HG03108 (cell line): ENCODE data around the gene RASGRF1.
"Not testable (repeated sequence)": the region's sequence is repeated elsewhere in the genome, so short reads cannot be mapped to it uniquely, and the experiment has no call there.

Experiments
- ATAC-seq: cut with Tn5 transposase; IDR thresholded peaks from one replicate; pipeline ENCODE4 v1.9.1; 2021; ENCODE audit warnings: moderate library complexity; ENCODE audit not compliant: unreplicated experiment

RASGRF1 gene

DNA sequence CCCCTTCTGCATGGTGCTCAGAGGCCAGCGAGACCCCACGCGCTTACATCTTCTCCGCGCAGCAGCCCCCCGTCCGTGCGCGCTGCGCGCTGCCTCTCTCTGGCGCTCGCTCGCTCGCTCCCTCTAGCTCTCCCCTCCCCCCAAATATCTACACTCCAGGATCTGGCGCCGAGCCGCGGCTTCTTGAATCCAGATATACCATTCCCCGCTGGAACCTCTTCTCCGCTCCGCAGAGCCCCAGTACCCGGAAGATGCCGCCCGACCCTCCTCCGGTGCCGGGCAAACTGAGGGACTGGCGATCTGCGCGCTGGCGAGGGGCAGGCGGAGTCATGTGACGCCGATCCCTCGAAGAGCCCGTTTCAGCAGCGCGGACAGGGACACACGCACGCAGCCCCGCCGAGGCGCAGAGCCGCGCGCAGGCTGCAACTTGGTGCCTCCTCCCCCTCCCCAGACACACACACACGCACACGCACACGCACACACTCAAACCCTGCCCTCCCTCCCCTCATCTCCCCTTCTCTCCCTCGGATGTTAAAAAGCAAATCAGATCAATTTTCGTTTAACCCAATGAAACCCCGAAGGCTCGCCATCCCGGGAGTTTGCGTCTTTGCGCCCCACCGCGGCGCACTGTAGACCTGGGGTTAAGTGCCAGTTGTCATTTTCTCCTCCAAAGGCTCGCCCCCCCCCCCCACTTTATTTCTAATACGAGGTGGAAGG is at the start of gene RASGRF1:
TSS of gene RASGRF1 (minus strand) at position 294 of the 717 bp plus-strand sequence. CDS start at position 12, 282 bp downstream.
- no peak for ATAC-seq

GRCh38 chr15:79136434-79137046 is 46.0 kb upstream of the RASGRF1 start:
- no peak for ATAC-seq

- ATAC-seq: no peak
Measured at GRCh38 chr15:79133309-79133708, 42.7 kb upstream of the RASGRF1 start.

DNA sequence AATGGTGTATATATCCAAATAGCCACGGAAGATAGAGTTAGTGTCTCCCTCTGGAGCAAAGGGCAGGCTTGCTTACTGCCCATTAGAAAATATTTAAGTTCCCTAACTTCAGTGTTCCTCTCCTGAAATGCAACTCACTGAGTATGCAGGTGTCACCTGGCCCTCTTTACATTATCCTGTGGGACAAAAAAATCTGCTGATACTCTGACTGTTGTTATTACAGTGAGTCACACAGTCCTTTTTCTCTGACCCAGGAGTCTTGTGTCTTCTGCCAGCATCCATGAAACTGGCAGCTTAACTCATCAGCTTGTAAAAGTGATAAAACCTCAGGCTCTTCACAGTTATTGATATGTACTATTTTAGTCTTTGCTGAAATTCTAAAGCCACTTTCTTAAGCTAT is 42.2 kb upstream of the RASGRF1 start:
- ATAC-seq: no peak

- no peak for ATAC-seq
Measured at GRCh38 chr15:79132361-79132760, 41.8 kb upstream of the RASGRF1 start.

DNA sequence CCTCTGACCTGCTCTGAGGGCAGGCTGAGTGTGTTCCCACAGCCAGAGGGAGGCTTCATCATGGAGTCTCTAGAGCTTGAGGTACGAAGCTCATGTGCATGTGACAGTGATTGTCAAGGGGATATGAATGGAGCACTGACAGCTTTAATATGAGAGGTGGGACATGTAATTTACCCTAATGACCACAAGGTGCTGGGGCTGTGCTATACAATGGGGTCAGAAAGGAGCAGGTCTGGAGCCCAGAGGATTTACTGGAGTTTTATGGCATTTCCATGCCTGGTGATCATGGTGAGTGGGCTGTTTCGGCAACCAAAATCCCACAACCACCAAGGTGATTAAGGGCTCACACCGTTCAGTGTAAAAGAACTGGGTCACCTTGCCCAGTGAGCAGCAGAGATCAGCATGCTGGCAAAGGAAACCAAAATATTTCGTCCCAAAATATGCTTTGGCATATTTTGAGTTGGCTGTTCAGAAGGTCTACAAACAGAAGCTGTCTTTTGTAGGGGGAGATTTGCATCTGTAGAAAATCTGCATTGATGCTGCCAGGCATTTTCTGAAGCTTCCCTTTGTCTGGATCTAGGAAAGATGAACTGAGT is 40.1 kb upstream of the RASGRF1 start:
- no peak for ATAC-seq

DNA sequence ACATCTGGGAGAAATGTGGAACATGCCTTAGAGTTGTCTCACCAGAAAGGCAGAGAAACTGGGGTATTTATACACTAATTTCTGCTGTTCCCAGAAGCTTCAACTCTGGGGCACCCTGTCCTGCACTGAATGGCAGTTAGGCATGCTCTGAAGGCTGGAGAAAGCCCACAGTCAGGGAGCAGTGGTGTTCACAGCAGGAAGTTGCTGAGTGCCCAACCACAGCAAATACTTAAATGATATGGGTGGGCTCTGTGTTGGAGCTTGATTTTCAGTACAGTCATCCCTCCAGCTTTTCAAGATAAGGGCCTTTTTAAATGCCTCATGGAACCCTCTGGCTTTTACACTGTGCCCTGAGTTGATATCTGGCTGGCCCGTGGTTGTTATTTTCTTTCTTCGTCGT is 38.7 kb upstream of the RASGRF1 start:
- no peak for ATAC-seq

GRCh38 chr15:79128556-79128955 is 38.0 kb upstream of the RASGRF1 start:
- ATAC-seq: no peak

- ATAC-seq: no peak
Measured at GRCh38 chr15:79124388-79124787, 33.8 kb upstream of the RASGRF1 start.

DNA sequence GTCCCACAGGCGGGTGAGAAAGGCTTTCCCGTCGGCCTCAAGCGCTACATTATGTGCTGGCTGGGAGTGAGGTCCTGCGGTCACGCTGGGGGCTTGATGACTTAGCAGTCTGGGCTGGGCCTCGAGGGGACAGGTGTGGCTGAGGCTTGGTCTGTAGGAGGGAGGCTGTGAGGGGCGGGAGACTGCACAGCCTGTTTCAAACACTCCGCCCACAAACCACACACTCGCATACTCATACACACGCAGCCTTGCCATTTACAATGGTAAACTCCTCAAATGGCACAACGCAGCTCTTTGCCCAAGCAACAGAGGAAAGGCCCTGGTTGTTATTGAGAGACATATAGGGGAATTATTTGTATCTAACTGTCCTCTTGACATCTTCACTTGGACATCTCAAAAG is 32.4 kb upstream of the RASGRF1 start:
- no peak for ATAC-seq

DNA sequence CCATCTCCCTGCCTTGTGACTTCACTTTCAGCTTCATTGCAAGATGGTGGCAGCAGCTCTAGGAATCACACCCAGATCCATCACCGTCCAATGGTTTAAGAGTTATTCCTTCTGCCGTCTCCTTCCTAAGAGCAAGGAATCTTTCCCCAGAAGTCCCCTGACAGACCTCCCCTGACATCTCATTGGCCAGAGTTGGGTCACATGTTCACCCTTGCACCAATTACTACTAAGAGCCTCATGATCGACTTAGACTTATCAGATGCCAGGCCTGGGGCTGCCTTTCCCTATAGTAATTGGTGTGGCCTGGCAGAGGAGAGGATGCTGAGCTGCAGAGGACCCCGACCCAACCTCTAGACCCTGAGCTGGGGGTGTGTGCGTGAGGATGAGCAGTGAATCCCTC is 31.8 kb upstream of the RASGRF1 start:
- ATAC-seq: no peak

DNA sequence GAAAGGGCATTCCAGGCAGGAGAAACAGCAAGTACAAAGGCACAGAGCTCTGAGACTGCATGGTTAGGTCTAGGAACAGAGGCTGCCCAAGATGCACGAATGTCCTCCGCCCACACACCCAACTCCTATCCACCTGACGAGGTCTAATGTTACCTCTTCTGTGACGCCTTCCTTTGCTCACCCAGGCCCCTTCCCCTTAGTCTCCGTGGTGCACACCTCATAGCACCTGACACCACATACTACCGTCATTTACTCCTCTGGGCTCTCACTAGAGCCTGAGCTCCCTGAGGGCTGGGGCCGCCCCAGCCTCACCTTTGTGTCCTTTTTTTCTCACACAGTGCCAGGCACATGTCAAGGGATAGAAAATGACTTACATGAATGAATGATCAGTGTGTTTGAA is 31.0 kb upstream of the RASGRF1 start:
- ATAC-seq: no peak

DNA sequence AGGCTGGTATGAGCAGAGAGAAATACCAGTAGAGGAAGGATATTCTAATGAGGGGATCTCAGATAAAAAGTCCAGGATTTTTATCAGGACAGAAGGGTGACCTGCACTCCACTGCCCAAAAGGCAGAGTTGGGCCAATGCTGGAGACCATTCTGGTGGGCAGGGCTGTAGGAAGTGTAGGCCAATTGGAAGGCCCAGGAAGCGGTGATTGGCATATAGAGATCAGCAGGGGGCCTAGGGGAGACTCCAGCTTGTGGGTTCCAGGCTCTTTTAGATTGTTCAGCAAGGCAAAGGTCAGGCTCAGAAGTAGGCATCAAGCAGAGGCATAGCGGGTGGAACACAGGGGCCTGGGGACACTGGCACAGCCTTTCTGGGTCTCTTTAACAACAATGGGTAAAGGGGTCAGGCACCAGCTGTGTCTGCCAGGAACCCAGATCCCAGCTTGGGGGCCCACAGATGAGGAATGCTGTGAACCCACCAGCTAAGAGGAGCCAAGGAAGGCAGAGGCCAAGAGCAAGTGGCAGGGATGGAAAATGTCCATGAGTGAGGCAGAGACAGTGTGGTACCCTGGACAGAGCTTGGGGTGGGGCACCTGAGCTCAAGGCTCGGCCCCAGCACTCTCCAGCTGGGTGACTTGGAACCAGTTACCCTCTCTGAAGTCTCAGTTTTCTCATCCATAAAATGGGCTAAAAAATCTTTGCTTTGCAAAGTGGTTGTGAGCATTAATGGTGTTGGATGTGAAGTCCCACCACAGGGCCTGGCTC is 27.0 kb upstream of the RASGRF1 start:
- no peak for ATAC-seq

DNA sequence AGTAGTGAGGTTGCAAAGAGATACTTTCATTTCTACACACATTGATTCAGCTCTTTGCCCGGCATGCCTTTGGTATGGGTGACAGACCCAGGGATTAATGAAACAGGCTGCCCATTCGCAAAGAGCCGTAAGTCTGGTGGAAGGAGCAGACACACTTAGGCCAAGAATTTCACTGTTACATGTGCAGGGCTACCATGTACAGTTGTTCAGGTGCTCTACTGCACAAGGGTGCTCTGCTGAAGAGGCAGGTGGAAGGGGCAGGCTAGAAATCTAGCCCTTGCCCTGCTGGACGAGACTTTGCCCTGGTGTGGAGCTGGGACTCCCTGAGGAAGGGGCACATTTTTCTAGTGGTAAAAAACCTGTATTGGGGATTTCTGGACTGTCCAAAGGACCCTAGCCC is 26.2 kb upstream of the RASGRF1 start:
- ATAC-seq: no peak

DNA sequence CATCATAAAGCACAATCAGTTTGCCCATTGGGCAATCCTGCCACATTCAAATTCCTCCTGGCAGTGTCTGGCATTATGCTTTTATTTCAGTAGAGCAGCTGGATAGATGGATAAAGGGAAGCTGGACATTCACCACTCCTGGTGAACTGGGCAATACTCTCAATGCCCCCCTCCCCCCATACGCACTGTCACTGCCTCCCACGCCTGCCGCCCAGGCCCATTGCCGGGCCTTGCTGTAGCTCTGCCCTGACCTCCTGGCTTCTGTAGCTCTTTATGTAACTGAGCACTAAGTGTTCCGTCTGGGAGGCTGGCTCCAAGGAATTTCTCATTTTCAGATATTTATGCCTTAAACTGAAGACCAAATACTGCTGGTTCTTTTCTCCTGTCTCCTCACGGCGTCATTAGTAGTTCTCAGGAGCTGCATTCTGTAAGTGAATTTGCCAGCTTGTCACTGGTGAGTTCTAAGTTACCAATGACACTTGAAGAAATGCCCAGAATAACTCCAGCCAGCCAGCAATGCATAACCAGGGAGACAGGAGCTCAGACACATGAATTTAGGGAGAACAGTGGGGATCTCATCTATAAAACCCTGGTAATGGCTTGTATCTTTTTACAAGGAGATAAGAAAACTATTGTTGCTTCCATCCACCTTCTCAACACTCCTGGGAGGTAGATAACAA is 25.5 kb upstream of the RASGRF1 start:
- ATAC-seq: no peak

DNA sequence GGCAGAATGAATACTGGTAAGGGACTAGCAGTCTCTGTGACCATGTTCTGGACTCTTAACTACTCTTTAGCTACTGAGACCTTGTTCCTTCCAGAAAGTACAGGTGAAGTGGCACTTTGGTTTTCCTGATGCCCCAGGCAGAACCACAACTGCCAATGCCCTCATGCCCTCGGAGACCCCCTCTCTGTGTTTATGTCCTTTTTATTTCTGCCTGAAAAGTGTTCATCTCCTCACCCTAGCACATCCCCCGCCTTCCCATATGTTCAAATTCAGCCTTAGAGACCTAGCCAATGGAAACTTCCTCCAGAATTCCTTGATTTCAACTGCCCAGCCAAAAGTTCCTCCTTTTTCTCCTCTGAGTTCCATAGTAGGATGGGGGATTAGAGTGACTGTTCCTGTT is 23.3 kb upstream of the RASGRF1 start:
- no peak for ATAC-seq

DNA sequence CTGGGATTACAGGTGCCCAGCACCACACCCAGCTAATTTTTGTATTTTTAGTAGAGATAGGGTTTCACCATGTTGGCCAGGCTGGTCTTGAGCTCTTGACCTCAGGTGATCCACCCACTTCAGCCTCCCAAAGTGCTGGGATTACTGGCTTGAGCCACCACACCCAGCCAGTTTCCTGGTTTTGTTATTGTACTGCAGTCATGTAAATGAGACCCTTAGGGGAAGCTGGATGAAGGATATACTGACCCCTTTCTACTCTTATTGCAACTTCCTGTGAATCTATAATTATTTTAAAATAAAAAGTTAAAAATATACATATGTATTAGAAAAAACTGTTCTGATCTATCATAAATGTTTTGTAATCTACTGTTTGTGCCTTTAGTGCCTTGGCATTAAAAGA is 20.8 kb upstream of the RASGRF1 start:
- not testable (repeated sequence) for ATAC-seq

DNA sequence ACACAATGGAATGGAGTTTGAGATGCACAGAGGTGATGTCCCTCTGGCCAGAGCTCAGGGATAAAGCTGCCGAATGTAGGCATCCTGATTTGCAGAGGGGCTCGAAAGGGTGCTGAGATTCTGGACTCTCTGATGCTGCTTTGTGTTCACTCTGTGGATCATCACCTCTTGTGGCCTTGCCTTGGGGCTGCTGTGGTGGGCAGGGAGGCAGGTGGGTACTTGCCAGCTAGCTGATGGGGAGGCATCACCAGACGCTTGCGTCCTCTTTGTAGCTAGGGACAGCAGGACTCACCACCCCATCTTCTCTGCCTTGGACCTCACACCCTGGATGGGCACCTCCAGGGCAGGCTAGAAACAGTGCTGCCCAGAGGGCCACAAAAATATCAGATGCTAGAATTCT is 14.6 kb upstream of the RASGRF1 start:
- no peak for ATAC-seq

DNA sequence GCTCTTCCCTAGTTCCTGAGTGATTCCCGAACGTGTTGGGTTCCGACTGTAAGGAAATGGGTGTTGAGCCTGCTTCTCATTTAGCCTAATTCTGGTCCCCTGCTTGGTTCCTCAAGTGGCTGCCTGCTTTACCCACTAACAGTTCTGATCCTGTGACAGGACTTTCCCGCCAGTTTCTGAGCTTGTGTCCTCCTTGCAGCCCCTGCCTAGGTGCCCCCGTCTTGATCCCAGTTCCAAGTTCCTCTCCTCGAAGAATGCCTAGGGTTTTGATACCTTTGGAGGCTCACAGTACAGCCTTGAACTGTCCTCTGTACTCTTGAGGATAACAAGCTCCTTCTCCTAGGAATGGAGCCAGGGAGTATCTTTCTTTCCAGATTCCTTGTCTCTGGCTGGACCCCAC is 12.0 kb upstream of the RASGRF1 start:
- ATAC-seq: no peak

- ATAC-seq: no peak
Measured at GRCh38 chr15:79101866-79102581, 11.4 kb upstream of the RASGRF1 start.
